Measurements from ENCODE around the gene RELL2. TPM values are rescaled to one million over a fixed set of nuclear protein-coding genes. Genes with fewer than 3 reads are reported as not detected.
A peak's percentile ranks its signal among the peaks of the same experiment; 100 is the strongest.
"Not testable (repeated sequence)": the region's sequence is repeated elsewhere in the genome, so short reads cannot be mapped to it uniquely, and the experiment has no call there.

The RELL2 gene
- total RNA-seq, 1 donor from 2014 or later = 6.1 TPM

DNA sequence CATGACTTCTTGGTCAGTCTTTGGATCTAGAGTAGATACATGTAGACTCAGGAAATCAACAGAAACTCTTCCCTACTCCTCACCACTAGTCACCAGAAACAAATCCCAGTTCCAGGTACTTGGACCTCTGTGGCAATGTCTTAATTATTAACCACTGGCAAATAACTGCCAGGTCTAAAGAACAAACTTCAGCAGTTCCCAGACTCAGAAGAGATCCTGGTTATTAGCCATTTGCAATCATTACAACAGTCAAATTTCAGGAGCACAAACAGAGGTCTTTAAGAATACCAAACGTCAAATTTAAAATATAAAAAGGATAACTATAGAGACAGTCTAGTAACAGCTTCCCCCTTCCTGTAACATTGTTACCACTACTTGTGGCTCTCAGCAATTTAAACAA, 28.2 kb upstream of the RELL2 start:
- Histone ChIP-seq H3K4me3 (no peak overlapping the region), H3K27me3 (no peaks in the 10 kb centered on the region), H3K9me3 (no peaks in the 10 kb centered on the region), H3K36me3 (no peaks in the 10 kb centered on the region), H3K27ac (peak overlapping the region; percentile 20), H3K4me1 (peaks cover 70% of the 10 kb centered on the region)
- DNase-seq (no peak), ATAC-seq (peak; percentile 48)
- intact Hi-C loops (cut with DNase I) = no loop called here
- TF ChIP-seq, protein P1, sequence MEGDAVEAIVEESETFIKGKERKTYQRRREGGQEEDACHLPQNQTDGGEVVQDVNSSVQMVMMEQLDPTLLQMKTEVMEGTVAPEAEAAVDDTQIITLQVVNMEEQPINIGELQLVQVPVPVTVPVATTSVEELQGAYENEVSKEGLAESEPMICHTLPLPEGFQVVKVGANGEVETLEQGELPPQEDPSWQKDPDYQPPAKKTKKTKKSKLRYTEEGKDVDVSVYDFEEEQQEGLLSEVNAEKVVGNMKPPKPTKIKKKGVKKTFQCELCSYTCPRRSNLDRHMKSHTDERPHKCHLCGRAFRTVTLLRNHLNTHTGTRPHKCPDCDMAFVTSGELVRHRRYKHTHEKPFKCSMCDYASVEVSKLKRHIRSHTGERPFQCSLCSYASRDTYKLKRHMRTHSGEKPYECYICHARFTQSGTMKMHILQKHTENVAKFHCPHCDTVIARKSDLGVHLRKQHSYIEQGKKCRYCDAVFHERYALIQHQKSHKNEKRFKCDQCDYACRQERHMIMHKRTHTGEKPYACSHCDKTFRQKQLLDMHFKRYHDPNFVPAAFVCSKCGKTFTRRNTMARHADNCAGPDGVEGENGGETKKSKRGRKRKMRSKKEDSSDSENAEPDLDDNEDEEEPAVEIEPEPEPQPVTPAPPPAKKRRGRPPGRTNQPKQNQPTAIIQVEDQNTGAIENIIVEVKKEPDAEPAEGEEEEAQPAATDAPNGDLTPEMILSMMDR (IDR thresholded peaks at IDR 0.05) = no peak

DNA sequence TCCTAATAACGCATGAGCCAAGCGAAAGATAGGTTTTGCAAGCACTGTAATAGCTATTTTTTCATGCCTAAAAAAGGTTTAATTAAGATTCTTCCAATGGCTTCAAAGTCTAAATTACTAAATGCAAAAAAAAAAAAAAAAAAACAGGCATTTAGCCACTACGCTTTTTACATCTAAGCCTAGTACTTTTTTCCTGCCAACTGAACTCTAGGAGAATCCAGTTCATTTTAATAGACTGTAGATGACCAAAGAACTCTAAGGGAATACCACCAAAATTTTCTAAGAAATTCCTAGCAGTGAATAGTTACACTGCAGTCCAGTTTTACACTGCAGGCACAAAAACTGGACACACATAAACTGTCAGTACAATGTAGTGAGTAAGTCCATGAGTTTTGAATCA, 27.8 kb upstream of the RELL2 start:
- no peak for DNase-seq
- Histone ChIP-seq H3K27ac (no peak overlapping the region), H3K27me3 (no peaks in the 10 kb centered on the region), H3K4me1 (peaks cover 65% of the 10 kb centered on the region), H3K36me3 (no peaks in the 10 kb centered on the region), H3K9me3 (no peaks in the 10 kb centered on the region), H3K4me3 (no peak overlapping the region)
- TF ChIP-seq, protein P1 (IDR thresholded peaks at IDR 0.05) = no peak
- no peak for ATAC-seq
- intact Hi-C loops (cut with DNase I) = no loop called here

DNA sequence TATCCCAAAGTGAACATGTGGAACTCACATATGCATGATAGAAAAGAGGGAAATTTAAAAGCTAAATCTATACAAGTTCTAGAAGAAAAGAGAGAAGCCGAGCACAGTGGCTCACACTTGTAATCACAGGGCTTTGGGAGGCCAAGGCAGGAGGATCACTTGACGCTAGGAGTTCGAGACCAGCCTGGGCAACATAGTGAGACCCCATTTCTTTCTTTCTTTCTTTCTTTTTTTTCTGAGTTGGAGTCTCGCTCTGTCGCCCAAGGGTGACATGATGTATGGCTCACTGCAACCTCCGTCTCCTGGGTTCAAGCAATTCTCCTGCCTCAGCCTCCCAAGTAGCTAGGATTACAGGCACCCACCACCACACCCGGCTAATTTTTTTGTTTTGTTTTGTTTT, 26.9 kb upstream of the RELL2 start:
- ATAC-seq; H3K9me3 ChIP-seq; H3K27me3 ChIP-seq; DNase-seq; H3K4me3 ChIP-seq; H3K27ac ChIP-seq; intact Hi-C loops (cut with DNase I); H3K36me3 ChIP-seq: not testable (repeated sequence)
- H3K4me1 ChIP-seq = peaks cover 56% of the 10 kb centered on the region

DNA sequence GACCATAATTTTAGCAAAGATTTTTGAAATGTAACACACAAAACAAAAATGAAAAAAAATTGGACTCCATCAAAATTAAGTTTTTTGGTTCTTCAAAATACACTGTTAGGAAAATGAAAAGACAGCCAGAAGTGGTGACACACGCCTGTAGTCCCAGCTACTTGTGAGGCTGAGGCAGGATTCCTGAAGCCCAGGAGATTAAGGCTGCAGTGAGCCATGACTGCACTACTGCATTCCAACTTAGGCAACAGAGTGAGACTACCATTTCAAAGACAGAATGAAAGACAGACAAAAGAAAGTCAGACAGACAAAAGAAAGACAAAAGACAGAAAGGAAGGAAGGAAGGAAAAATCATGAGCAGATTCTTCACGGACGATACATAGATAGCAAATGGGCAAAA, 25.5 kb upstream of the RELL2 start:
- H3K36me3 ChIP-seq = no peaks in the 10 kb centered on the region
- peaks cover 52% of the 10 kb centered on the region for H3K4me1 ChIP-seq
- TF ChIP-seq, protein P1 (IDR thresholded peaks at IDR 0.05) = no peak
- ATAC-seq = no peak
- intact Hi-C loops (cut with DNase I) = no loop called here
- no peak overlapping the region for H3K4me3 ChIP-seq
- H3K9me3 ChIP-seq = no peaks in the 10 kb centered on the region
- no peaks in the 10 kb centered on the region for H3K27me3 ChIP-seq
- DNase-seq = no peak
- H3K27ac ChIP-seq = no peak overlapping the region

DNA sequence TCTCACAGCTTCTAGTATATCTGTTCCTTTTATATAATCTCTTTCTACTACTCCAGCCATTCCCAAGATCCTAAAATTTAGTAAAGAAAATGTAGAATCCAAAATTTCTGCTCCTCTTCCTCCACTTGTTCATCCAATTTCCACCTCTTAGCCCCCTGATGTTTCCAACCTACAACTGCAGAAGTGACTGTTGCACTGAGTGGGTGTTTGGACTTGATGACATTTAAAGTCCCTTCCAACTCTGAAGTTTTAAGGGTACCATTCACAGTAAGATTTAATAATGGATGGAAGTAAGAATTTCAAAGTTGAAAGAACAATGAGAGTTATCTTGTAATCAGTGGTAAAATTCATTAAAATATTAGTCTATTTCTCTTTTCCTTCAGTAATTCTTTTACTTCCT, 23.5 kb upstream of the RELL2 start:
- TF ChIP-seq, protein P1 (IDR thresholded peaks at IDR 0.05) = no peak
- intact Hi-C loops (cut with DNase I) = no loop called here
- no peaks in the 10 kb centered on the region for H3K27me3 ChIP-seq
- no peaks in the 10 kb centered on the region for H3K9me3 ChIP-seq
- no peaks in the 10 kb centered on the region for H3K36me3 ChIP-seq
- peaks cover 55% of the 10 kb centered on the region for H3K4me1 ChIP-seq
- no peak for ATAC-seq
- no peak overlapping the region for H3K4me3 ChIP-seq
- DNase-seq = no peak
- no peak overlapping the region for H3K27ac ChIP-seq

DNA sequence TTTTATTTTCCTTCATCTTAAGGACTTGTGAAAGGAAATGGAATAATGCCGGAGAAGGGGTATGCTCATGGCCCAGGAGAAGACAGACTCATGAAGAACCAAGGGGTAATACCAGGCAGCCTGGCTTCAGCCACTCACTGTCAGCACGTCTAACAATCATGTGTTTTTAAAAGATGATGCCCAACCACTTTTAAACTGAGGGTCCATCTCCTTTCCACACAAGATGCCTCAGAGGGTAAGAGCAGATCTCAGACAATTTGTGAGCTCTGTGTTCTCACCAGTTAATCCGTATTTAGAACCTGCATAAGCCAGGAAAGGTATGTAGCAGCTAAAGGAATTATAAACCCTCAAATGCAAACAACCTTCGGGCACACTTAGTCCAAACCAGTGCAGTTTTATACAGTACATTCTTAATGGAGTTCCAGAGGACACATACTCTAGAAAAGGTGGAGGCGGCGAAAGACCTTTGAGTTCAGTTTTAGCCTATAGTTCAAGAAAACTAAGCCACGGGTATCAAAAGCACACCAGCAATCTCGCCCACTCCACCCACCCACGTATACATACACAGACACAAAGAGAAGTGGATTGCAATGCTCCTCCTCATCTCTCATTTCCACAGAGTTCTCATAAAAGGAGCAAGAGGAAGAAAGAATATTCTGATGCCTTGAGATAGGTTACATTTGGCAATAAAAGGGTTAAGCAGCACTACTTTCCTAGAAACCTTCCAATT, 20.6 kb upstream of the RELL2 start:
- TF ChIP-seq, protein P1 (IDR thresholded peaks at IDR 0.05) = no peak
- no peaks in the 10 kb centered on the region for H3K9me3 ChIP-seq
- H3K27ac ChIP-seq = no peak overlapping the region

More for the DNA sequence above, 20.6 kb upstream of the RELL2 start:
- intact Hi-C loops (cut with DNase I) = no loop called here
- DNase-seq (no peak), ATAC-seq (no peak)
- peaks cover 11% of the 10 kb centered on the region for H3K36me3 ChIP-seq
- H3K4me3 ChIP-seq = peak overlapping the region; percentile 17
- peaks cover 40% of the 10 kb centered on the region for H3K4me1 ChIP-seq
- no peaks in the 10 kb centered on the region for H3K27me3 ChIP-seq
